Measurements from ENCODE around the gene DCC.

The DCC gene

GRCh38 chr18:52824126-52824525, 484.1 kb downstream of the DCC start:
- no peak for DNase-seq (ENCODE audit: low read depth)

GRCh38 chr18:52826994-52827393, 487.0 kb downstream of the DCC start:
- DNase-seq (ENCODE audit: low read depth): no peak

GRCh38 chr18:52829320-52829719, 489.3 kb downstream of the DCC start:
- no peak for DNase-seq (ENCODE audit: low read depth)

GRCh38 chr18:52829876-52830405, 489.9 kb downstream of the DCC start:
- no peak for DNase-seq (ENCODE audit: low read depth)

GRCh38 chr18:52844323-52844722, 504.3 kb downstream of the DCC start:
- no peak for DNase-seq (ENCODE audit: low read depth)

- no peak for DNase-seq (ENCODE audit: low read depth)
Observed at GRCh38 chr18:52845036-52845435, 505.0 kb downstream of the DCC start.

- no peak for DNase-seq (ENCODE audit: low read depth)
Observed at GRCh38 chr18:52850031-52850560, 510.1 kb downstream of the DCC start.

- no peak for DNase-seq (ENCODE audit: low read depth)
Observed at GRCh38 chr18:52861558-52861957, 521.6 kb downstream of the DCC start.

GRCh38 chr18:52869349-52869923, 529.4 kb downstream of the DCC start:
- no peak for DNase-seq (ENCODE audit: low read depth)

- DNase-seq (ENCODE audit: low read depth): no peak
Observed at GRCh38 chr18:52869942-52870907, 530.2 kb downstream of the DCC start.

GRCh38 chr18:52874774-52875173, 534.8 kb downstream of the DCC start:
- no peak for DNase-seq (ENCODE audit: low read depth)

- no peak for DNase-seq (ENCODE audit: low read depth)
Observed at GRCh38 chr18:52875725-52876124, 535.7 kb downstream of the DCC start.

- DNase-seq (ENCODE audit: low read depth): no peak
Observed at GRCh38 chr18:52888014-52888413, 548.0 kb downstream of the DCC start.

- no peak for DNase-seq (ENCODE audit: low read depth)
Observed at GRCh38 chr18:52894801-52895200, 554.8 kb downstream of the DCC start.

GRCh38 chr18:52897611-52898484, 557.9 kb downstream of the DCC start:
- no peak for DNase-seq (ENCODE audit: low read depth)

- DNase-seq (ENCODE audit: low read depth): no peak
Observed at GRCh38 chr18:52898485-52899058, 558.6 kb downstream of the DCC start.

- no peak for DNase-seq (ENCODE audit: low read depth)
Observed at GRCh38 chr18:52902188-52902587, 562.2 kb downstream of the DCC start.

- DNase-seq (ENCODE audit: low read depth): no peak
Observed at GRCh38 chr18:52903857-52904256, 563.9 kb downstream of the DCC start.

GRCh38 chr18:52907543-52908308, 567.7 kb downstream of the DCC start:
- DNase-seq (ENCODE audit: low read depth): no peak

GRCh38 chr18:52914148-52914547, 574.2 kb downstream of the DCC start:
- no peak for DNase-seq (ENCODE audit: low read depth)

- no peak for DNase-seq (ENCODE audit: low read depth)
Observed at GRCh38 chr18:52920665-52921064, 580.7 kb downstream of the DCC start.
